Fibroblast of the aortic adventitia (primary cell): ENCODE measurements around the gene FBXL13. TPM values are rescaled to one million over a fixed set of nuclear protein-coding genes. Genes with fewer than 3 reads are reported as not detected.
"Not testable (repeated sequence)": the region's sequence is repeated elsewhere in the genome, so short reads cannot be mapped to it uniquely, and the experiment has no call there.

Source experiments
- DNase-seq: peaks from one replicate; pipeline ENCODE4 v3.0.0-alpha.2; 2010; ENCODE audit warnings: low read depth
- H3K4me3 ChIP-seq: 2 replicates; pipeline ENCODE4 v1.5.1; 2011; ENCODE audit warnings: low read depth, mild to moderate bottlenecking, control low read depth, low read length, moderate library complexity
- total RNA-seq: library from RNA; depleted of rRNA; stranded (reverse); fragments of >200 nt; gene quantifications from 2 replicates; pipeline ENCODE4 v1.2.3, GENCODE V29; 2012; ENCODE audit warnings: low replicate concordance
- TF ChIP-seq, protein P1 (sequence below): IDR thresholded peaks from 2 replicates; pipeline ENCODE4 v1.5.1; 2011; ENCODE audit warnings: mild to moderate bottlenecking, low read length, control low read depth, inconsistent platforms; ENCODE audit not compliant: insufficient read depth

The FBXL13 gene
- total RNA-seq, 1 donor, result 3.4 TPM

DNA sequence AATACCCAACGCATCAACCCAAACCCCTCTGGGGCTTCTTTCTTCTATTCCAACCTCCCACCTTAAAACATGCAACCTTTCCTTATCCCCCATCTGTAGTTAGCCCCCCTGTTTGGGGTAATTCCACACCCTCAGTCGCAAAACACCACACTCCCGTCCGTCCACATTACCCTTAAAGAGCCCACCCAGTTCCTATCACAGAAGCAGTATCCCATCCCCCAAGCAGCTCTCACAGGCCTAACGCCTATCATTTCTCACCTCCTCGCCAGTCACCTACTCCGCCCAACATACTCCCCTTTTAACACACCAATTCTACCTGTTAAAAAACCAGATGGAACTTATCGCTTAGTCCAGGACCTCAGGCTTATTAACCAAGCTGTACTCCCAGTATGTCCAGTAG, 98.1 kb downstream of the FBXL13 start:
- H3K4me3 ChIP-seq, result no peak overlapping the region
- DNase-seq, result no peak
- TF ChIP-seq, protein P1, sequence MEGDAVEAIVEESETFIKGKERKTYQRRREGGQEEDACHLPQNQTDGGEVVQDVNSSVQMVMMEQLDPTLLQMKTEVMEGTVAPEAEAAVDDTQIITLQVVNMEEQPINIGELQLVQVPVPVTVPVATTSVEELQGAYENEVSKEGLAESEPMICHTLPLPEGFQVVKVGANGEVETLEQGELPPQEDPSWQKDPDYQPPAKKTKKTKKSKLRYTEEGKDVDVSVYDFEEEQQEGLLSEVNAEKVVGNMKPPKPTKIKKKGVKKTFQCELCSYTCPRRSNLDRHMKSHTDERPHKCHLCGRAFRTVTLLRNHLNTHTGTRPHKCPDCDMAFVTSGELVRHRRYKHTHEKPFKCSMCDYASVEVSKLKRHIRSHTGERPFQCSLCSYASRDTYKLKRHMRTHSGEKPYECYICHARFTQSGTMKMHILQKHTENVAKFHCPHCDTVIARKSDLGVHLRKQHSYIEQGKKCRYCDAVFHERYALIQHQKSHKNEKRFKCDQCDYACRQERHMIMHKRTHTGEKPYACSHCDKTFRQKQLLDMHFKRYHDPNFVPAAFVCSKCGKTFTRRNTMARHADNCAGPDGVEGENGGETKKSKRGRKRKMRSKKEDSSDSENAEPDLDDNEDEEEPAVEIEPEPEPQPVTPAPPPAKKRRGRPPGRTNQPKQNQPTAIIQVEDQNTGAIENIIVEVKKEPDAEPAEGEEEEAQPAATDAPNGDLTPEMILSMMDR, result no peak

DNA sequence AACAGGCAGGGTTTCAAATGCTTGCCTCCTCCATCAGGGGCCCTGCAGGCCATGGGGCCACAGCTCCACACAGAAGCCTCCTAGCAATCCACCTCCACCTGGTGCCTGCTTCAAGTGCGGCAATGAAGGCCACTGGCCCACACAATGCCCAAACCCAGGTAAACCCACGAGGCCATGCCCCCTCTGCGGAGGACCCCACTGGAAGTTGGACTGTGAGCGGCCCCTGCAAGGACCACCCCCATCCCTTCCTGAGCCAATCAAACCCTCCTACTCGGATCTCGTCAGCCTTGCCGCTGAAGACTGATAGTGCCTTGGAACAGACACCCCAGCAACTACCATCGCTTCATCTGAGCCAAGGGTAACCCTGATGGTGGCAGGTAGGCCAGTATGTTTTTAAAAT, 98.7 kb downstream of the FBXL13 start:
- no peak overlapping the region for H3K4me3 ChIP-seq
- no peak for DNase-seq
- TF ChIP-seq, protein P1, result no peak

DNA sequence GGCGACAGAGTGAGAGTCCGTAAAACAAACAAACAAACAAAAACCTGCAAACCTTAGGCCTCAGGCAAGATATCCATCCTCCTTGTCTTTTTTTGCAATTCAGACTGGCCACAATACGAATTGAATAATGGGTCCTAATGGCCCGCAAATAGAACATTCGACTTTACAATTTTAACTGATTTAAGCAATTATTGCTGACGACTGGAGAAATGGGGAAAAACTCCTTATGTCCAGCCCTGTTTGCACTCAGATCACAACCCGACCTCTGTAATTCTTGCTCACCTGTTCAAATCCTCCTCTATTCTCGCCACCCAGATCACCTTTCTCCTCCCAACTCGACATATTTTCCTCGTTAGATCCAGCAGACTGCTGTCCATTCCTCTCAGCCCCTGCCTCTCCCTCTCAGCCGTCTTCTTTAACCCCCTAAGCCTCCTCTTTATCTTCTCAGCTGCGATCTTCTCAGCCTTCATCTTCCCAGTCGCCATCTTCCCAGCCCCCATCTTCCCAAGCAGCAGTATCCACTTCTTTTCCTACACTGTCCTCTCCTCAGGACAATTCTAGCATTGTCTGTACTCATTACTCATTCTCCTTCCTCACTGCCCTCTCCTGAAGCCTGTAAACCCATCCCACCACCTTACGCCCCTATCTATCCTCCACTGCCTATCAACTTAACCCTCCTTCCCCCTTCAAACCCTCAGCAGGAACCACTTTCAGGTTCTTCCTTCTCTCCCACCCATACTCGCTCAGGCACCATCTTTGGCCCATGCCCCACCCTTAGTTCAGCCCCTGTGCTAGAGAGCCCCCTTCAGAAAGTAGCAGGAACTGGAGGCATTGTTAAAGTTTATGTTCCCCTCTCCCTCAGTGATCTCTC, 100.0 kb downstream of the FBXL13 start:
- TF ChIP-seq, protein P1, result peak; percentile 12
- no peak overlapping the region for H3K4me3 ChIP-seq
- DNase-seq, result no peak

DNA sequence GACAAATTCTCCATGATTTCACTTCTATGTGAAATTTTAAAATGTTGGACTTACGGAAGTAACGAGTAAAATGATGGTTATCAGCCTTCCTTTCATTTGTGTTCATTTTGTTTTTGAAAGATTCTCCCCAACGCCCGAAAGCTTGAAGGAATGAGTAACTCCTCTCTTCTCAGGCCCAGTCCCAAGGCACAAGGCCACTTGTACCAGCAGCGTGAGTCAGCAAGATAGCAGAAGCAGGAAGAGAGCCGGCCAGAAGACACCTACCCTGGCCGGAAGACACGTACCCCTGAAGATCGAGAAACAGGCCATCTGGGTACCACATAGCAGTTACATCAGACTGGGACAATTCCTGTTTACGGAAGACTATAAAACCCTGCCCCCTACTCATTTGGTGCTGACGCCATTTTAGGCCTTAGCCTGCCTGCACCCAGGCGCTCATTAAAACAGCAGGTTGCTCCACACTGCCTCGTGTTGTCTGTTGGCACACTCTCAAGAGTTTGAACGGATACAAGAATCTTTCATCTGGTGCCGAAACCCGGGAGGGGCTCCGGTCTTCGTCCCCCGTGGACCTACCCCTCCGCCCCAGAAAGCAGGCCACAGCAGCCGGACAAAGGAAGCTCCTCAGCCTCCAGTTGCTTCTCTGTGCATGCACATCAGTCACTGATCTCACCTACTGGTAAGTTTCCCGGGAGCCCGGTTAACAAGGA, 101.3 kb downstream of the FBXL13 start:
- peak; percentile 41 for DNase-seq

DNA sequence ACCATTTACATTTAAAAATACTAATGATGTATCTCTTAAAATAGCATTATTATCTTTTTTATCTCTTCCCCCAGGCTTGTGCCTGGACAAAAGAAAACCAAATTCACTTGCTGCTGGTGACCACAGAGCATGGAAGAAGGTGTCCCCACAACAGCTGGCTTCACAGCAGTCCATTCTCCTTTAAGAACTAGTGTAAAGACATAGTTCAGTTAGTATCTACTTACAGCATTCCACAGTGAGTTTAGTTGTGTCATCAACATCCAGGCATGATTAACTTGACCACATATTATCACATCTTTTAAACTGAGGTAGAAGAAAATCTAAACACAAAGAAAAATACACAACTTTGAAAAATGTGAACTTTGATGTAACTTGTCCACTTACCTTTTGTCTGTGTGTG, 106.8 kb downstream of the FBXL13 start:
- TF ChIP-seq, protein P1, result no peak
- DNase-seq, result peak; percentile 54
- H3K4me3 ChIP-seq, result no peak overlapping the region

More for the DNA sequence above, 101.3 kb downstream of the FBXL13 start:
- TF ChIP-seq, protein P1, result no peak
- no peak overlapping the region for H3K4me3 ChIP-seq

DNA sequence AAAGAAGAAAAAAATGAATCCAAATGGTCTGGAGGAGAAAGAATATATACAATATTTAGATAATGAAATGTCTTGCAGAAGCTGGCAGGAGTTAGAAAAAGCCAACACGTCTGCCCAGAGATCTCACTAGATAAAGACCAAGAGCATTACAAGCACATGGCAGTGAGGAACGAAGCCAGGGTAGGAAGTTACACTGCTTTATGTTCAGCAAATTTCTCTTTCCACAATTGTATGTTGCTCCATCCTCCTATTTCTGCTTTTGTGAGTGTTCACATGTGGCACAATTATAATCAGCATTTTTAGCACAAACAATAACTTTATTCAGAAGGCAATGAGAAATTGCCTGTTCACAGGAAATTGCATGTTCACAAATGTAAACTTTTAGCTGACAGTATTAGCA, 108.1 kb downstream of the FBXL13 start:
- TF ChIP-seq, protein P1, result no peak
- no peak for DNase-seq
- no peak overlapping the region for H3K4me3 ChIP-seq

DNA sequence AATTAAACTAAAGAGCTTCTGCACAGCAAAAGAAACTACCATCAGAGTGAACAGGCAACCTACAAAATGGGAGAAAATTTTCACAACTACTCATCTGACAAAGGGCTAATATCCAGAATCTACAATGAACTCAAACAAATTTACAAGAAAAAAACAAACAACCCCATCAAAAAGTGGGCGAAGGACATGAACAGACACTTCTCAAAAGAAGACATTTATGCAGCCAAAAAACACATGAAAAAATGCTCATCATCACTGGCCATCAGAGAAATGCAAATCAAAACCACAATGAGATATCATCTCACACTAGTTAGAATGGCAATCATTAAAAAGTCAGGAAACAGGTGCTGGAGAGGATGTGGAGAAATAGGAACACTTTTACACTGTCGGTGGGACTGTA, 112.6 kb downstream of the FBXL13 start:
- DNase-seq, H3K4me3 ChIP-seq: not testable (repeated sequence)

DNA sequence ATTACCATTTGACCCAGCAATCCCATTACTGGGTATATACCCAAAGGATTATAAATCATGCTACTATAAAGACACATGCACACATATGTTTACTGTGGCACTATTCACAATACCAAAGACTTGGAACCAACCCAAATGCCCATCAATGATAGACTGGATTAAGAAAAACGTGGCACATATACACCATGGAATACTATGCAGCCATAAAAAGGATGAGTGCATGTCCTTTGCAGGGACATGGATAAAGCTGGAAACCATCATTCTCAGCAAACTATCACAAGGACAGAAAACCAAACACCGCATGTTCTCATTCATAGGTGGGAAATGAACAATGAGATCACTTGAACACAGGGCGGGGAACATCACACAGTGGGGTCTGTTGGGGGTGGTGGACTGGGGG, 116.6 kb downstream of the FBXL13 start:
- not testable (repeated sequence) for H3K4me3 ChIP-seq, DNase-seq

DNA sequence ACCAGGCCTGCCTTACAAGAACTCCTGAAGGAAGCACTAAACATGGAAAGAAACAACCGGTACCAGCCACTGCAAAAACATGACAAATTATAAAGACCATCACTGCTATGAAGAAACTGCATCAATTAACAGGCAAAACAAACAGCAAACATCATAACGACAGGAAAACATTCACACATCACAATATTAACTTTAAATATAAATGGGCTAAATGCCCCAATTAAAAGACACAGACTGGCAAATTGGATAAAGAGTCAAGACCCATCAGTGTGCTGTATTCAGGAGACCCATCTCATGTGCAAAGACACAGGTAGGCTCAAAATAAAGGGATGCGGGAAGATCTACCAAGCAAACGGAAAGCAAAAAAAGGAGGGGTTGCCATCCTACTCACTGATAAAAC, 120.2 kb downstream of the FBXL13 start:
- DNase-seq, result not testable (repeated sequence)

More for the DNA sequence above, 120.2 kb downstream of the FBXL13 start:
- H3K4me3 ChIP-seq, result not testable (repeated sequence)
